HG02623 (cell line): ENCODE data around the gene CCDC71L.

Experiments used
- ATAC-seq: cut with Tn5 transposase; IDR thresholded peaks from one replicate; pipeline ENCODE4 v1.9.1; 2021; ENCODE audit warnings: moderate library complexity; ENCODE audit not compliant: unreplicated experiment

CCDC71L gene

GRCh38 chr7:106659166-106659962 lies 1.6 kb downstream of the CCDC71L start:
- ATAC-seq = no peak

- ATAC-seq = no peak
Observed at GRCh38 chr7:106658316-106659165, 2.4 kb downstream of the CCDC71L start.

- ATAC-seq = no peak
Observed at GRCh38 chr7:106657085-106657991, 3.6 kb downstream of the CCDC71L start.

DNA sequence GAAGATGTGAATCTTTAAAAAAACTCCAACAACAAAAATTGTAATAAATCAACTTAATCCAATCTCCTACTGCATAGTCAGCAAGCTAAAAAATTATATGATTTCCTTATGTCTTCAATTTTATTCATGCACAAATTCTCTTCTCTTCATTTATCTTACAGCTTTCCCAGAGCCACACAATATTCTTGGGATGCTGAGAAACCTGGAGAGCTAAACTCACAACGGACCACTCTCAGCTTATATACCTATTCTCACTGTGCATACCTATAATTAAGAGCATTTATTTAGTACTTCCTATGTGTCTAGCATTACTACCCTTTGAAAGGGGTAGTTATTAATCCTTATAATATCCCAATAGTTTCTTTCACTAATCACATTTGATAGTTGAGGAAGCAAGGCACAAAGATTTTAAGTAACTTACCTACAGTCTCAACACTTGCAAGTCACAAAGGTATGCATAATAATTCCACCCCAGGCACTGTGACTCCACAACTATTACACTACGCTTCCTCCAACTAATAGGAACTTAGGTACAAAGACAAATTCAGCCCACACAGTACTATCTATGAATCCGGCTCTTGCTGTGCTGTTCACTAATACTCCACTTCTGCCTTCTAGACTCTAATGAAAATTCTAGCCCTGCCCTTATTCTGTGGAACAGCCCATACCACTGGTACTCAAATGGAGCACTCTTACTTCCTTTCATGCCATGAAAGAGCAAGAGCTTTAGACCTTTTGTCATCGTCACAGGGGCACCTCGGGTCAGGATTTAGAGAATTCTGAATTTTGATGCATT lies 5.1 kb downstream of the CCDC71L start:
- ATAC-seq = no peak

DNA sequence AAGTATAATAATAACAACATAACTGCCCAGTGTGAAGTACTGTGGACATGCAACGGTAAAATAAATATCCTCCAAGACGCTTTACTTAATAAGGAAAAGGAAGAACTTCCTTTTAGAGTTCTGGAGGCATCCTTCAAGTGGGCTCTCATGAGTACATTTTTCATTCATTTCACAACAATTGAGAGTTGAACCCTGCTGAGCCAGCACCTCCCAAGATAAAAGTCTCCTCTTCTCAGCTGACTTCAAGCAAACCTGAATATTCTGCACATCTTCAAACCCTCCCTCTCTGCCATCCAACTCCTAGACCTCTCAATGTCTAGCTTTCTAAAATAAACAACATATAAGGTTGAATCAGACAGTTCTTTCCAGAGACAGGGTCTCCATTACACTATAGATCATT lies 7.5 kb downstream of the CCDC71L start:
- no peak for ATAC-seq

DNA sequence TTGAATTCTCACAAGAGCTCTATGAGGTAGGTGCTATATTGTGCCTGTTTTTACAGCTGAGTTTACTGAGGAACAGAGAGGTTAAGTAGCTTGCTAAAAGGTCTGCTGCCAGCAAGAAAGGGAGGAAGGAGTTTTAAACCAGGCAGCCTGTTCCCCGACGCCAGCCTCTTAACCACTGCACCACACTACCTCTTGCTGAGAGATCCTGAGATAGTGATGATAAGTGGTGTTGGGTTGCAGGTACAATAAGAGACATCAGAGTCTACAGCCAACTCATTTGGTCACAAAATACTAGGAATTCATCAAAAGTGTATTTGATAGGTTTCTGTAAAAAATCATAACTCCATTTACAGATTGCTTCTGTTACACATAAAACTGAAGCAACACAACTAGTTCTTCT lies 8.0 kb downstream of the CCDC71L start:
- ATAC-seq = no peak

GRCh38 chr7:106652092-106652491 lies 8.9 kb downstream of the CCDC71L start:
- no peak for ATAC-seq

- ATAC-seq = no peak
Observed at GRCh38 chr7:106646256-106646655, 14.7 kb downstream of the CCDC71L start.

GRCh38 chr7:106644999-106645398 lies 16.0 kb downstream of the CCDC71L start:
- no peak for ATAC-seq

DNA sequence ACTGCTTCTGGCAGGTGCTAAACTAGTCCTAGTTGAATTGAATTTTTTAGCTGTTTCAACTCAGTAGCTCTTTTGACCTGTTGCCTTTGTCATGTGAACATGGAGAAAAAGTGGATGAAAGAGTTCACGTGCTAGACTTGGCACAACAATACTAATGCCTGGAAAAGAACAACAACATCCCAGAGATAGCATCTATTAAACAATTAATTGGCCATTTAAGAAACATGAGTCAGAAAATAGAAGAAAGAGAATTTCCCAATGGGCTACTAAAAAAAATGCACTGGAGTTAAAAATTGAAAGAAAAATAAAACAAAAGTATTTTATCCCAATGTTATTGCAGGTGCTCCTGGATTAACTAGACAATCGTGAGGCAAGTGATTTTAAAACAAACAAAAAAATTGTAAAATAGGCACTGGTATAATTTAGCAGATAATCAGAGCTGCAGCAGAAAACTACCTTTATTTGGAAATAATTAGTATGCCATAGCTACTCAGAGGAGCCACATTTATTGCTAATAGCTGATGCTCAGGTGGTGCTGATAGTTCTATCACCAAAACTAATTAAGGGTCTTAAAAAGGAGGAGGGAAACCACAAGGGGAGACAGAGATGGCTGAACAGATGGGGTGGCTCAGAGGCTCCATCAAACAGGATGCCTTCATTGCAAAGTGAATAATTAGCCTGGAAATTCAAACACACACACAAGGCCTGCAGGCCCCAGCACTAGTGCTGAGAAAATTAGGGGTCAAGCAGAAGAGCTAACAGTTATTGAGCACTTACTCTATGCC lies 17.6 kb downstream of the CCDC71L start:
- ATAC-seq = no peak

GRCh38 chr7:106641416-106641815 lies 19.5 kb downstream of the CCDC71L start:
- no peak for ATAC-seq

DNA sequence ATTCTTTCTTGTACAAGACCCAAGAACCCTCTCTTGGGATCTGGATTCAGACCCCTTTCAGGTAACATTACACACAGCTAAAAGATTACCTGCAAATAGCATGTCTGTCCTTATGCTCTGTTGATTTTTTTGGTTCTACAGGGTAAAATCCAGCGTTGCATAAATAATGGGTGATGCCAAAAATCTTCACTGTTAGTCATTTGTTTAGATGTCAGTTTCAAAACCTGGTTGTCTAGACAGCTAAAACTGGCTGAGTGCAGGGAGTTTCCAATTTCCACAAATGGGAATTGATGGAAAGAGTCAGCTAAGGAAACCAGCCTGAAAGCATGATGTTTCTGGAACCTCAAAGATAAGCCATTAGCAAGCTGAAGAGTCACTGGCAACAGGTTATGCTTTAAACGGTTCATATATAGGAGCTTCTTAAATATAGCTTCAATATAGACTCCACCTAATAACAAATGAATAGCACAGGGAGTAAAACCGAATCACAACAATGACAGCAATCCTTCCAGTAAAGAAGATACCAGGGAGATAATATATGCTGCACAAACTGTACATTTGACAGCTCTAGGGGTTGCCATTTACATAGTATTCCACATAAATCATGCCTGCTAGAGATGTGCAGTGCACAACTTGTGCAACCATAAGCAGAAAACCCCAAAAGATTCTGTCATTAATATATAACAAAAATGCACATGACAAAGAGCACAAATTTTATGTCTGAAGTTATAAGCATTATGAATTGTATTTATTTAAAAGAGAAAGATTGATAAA lies 20.4 kb downstream of the CCDC71L start:
- no peak for ATAC-seq

- ATAC-seq = no peak
Observed at GRCh38 chr7:106639476-106640334, 21.3 kb downstream of the CCDC71L start.

GRCh38 chr7:106635411-106635810 lies 25.5 kb downstream of the CCDC71L start:
- ATAC-seq = no peak

GRCh38 chr7:106634958-106635357 lies 26.0 kb downstream of the CCDC71L start:
- no peak for ATAC-seq

DNA sequence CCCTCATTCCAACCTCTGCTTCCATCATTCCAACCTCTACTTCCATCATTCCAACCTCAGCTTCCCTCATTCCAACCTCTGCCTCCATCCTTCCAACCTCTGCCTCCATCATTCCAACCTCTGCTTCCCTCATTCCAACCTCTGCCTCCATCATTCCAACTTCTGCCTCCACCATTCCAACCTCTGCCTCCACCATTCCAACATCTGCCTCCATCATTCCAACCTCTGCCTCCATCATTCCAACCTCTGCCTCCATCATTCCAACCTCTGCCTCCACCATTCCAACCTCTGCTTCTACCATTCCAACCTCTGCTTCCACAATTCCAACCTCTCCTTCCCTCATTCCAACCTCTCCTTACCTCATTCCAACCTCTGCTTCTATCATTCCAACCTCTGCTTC lies 30.3 kb downstream of the CCDC71L start:
- ATAC-seq = no peak

GRCh38 chr7:106629516-106629915 lies 31.4 kb downstream of the CCDC71L start:
- ATAC-seq = no peak
